Measurements from ENCODE around the gene CERCAM.

CERCAM gene

DNA sequence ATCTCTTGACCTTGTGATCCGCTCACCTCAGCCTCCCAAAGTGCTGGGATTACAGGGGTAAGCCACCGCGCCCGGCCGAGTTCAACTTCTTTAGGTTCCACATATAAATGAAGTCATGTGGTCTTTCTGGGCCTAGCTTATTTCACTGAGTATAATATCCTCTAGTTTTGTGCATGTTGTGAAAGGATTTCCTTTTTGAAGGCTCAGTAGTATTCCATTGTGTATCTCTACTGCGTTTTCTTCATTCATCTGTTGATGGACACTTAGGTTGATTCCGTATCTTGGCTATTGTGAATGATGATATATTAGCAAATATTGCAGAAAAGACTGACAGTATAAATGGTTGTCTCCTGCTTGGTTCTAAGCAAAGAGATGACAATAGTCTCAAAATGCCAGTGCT is 55.2 kb downstream of the CERCAM start:
- Histone ChIP-seq H3K36me3 (replicated peaks; ENCODE audit: insufficient read depth, low read length) (no peaks in the 10 kb centered on the region; the same call in 1 of the 2 replicates), H3K9me3 (replicated peaks; ENCODE audit: insufficient read depth, low read length) (no peaks in the 10 kb centered on the region)
- no peak for TF ChIP-seq EZH2 (optimal IDR thresholded peaks at IDR 0.05; ENCODE audit: low read depth, low read length)
- no peak for TF ChIP-seq EZH2phosphoT487 (IDR thresholded peaks at IDR 0.05; ENCODE audit: low read length)
- TF ChIP-seq, protein P1, sequence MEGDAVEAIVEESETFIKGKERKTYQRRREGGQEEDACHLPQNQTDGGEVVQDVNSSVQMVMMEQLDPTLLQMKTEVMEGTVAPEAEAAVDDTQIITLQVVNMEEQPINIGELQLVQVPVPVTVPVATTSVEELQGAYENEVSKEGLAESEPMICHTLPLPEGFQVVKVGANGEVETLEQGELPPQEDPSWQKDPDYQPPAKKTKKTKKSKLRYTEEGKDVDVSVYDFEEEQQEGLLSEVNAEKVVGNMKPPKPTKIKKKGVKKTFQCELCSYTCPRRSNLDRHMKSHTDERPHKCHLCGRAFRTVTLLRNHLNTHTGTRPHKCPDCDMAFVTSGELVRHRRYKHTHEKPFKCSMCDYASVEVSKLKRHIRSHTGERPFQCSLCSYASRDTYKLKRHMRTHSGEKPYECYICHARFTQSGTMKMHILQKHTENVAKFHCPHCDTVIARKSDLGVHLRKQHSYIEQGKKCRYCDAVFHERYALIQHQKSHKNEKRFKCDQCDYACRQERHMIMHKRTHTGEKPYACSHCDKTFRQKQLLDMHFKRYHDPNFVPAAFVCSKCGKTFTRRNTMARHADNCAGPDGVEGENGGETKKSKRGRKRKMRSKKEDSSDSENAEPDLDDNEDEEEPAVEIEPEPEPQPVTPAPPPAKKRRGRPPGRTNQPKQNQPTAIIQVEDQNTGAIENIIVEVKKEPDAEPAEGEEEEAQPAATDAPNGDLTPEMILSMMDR (IDR thresholded peaks at IDR 0.05; ENCODE audit: low read length): no peak

DNA sequence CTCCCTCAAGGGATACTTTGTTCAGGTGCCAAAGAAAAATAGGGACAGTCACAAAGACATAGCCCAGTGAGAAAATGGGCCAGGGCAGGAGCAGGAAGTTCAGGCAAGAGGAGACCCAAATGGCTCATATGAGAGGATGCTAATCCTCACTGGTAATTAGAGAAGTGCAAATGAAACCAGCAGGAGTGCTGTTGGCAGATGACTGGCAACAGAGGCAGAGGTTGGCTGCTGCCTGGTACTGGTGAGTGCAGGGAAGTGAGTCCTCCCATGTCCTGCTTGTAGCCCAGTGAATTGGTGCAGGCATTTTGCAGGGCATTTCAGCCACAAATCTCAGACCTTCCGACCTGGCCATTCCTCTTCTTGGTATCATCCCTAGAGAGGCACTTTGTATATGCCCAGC is 58.6 kb downstream of the CERCAM start:
- Histone ChIP-seq H4K20me1 (ENCODE audit: insufficient read depth, low read length) (no peaks in the 10 kb centered on the region), H3F3A (ENCODE audit: insufficient read depth, low read length) (no peaks in the 10 kb centered on the region), H2AFZ (ENCODE audit: low read length) (no peak overlapping the region), H3K36me3 (replicated peaks; ENCODE audit: insufficient read depth, low read length) (no peaks in the 10 kb centered on the region; the same call in 1 of the 2 replicates), H3K4me1 (ENCODE audit: low read length) (no peaks in the 10 kb centered on the region), H3K79me2 (ENCODE audit: low read length) (no peaks in the 10 kb centered on the region), H3K9me3 (replicated peaks; ENCODE audit: insufficient read depth, low read length) (no peaks in the 10 kb centered on the region), H3K4me2 (ENCODE audit: low read depth, low read length) (no peak overlapping the region), H3K27me3 (replicated peaks; ENCODE audit: insufficient read depth, low read length) (no peaks in the 10 kb centered on the region), H3K9me2 (replicated peaks; ENCODE audit: insufficient read depth, low read length) (no peaks in the 10 kb centered on the region), H3K27ac (ENCODE audit: low read length) (no peak overlapping the region), H3K4me3 (ENCODE audit: low read length) (no peak overlapping the region), H3K9ac (ENCODE audit: low read length) (no peak overlapping the region)
- TF ChIP-seq EZH2phosphoT487 (IDR thresholded peaks at IDR 0.05; ENCODE audit: low read length): no peak
- no peak for TF ChIP-seq EZH2 (optimal IDR thresholded peaks at IDR 0.05; ENCODE audit: low read depth, low read length)
- TF ChIP-seq, protein P1 (IDR thresholded peaks at IDR 0.05; ENCODE audit: low read length): no peak
- DNase-seq: no peak

More for the DNA sequence above, 55.2 kb downstream of the CERCAM start:
- DNase-seq: no peak
- Histone ChIP-seq H3K27ac (ENCODE audit: low read length) (no peak overlapping the region), H3K4me2 (ENCODE audit: low read depth, low read length) (no peak overlapping the region), H3K9ac (ENCODE audit: low read length) (no peak overlapping the region), H3K79me2 (ENCODE audit: low read length) (no peaks in the 10 kb centered on the region), H2AFZ (ENCODE audit: low read length) (no peak overlapping the region), H3K4me1 (ENCODE audit: low read length) (no peaks in the 10 kb centered on the region), H3K9me2 (replicated peaks; ENCODE audit: insufficient read depth, low read length) (no peaks in the 10 kb centered on the region), H4K20me1 (ENCODE audit: insufficient read depth, low read length) (no peaks in the 10 kb centered on the region), H3K27me3 (replicated peaks; ENCODE audit: insufficient read depth, low read length) (no peaks in the 10 kb centered on the region), H3K4me3 (ENCODE audit: low read length) (no peak overlapping the region), H3F3A (ENCODE audit: insufficient read depth, low read length) (no peaks in the 10 kb centered on the region)

DNA sequence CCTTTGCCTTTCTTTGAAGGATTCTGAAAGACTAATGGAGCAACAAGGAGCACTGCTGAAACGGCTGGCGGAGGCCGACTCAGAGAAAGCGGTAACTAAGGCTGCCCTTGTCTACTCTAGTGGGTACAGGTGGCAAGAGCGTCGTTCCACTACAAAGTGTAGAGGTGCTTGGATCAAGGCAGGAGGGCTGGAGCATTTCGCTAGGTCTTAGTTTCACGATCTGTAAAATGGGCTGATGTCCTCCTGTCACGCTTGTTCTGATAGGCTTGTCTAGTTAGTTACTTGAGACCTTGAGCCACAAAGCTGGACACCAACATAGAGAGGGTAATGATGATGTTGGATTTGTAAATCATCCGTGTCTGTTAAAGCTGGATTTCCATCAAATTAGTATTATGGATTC is 60.9 kb downstream of the CERCAM start:
- no peak overlapping the region for H3K4me3 ChIP-seq (ENCODE audit: low read length)
- no peak overlapping the region for H2AFZ ChIP-seq (ENCODE audit: low read length)
- H3K27ac ChIP-seq (ENCODE audit: low read length): no peak overlapping the region
- no peaks in the 10 kb centered on the region for H4K20me1 ChIP-seq (ENCODE audit: insufficient read depth, low read length)
- no peak for TF ChIP-seq EZH2phosphoT487 (IDR thresholded peaks at IDR 0.05; ENCODE audit: low read length)
- H3F3A ChIP-seq (ENCODE audit: insufficient read depth, low read length): no peaks in the 10 kb centered on the region
- no peaks in the 10 kb centered on the region for H3K9me2 ChIP-seq (replicated peaks; ENCODE audit: insufficient read depth, low read length)
- DNase-seq: no peak
- H3K9ac ChIP-seq (ENCODE audit: low read length): no peak overlapping the region
- no peak overlapping the region for H3K4me2 ChIP-seq (ENCODE audit: low read depth, low read length)
- no peaks in the 10 kb centered on the region for H3K79me2 ChIP-seq (ENCODE audit: low read length)
- no peaks in the 10 kb centered on the region for H3K4me1 ChIP-seq (ENCODE audit: low read length)
- H3K27me3 ChIP-seq (replicated peaks; ENCODE audit: insufficient read depth, low read length): no peaks in the 10 kb centered on the region
- H3K9me3 ChIP-seq (replicated peaks; ENCODE audit: insufficient read depth, low read length): no peaks in the 10 kb centered on the region
- H3K36me3 ChIP-seq (replicated peaks; ENCODE audit: insufficient read depth, low read length): no peaks in the 10 kb centered on the region

DNA sequence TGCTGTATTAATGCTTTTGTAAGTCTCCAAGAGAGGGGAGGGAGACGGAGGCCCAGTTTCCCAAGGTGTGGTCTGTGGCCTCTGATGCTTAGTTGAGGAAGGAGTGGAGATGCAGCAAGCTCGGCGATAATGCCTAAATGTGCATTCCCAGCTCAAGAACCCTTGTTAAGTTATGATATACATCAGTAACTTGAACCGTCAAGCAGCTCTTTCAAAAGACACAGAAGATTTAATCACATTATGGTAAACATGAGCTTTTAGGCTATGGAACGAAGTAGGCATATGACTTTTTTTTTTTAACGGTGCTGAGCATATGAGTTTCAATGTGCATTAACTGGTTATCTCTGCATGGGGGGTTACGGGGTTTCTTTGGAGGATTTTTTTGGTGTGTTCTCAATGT is 61.5 kb downstream of the CERCAM start:
- H3K9me3 ChIP-seq (replicated peaks; ENCODE audit: insufficient read depth, low read length): no peaks in the 10 kb centered on the region
- no peak for DNase-seq
- H3K9me2 ChIP-seq (replicated peaks; ENCODE audit: insufficient read depth, low read length): no peaks in the 10 kb centered on the region
- no peaks in the 10 kb centered on the region for H3K79me2 ChIP-seq (ENCODE audit: low read length)
- TF ChIP-seq EZH2 (optimal IDR thresholded peaks at IDR 0.05; ENCODE audit: low read depth, low read length) (no peak), EZH2phosphoT487 (IDR thresholded peaks at IDR 0.05; ENCODE audit: low read length) (no peak)
- TF ChIP-seq, protein P1 (IDR thresholded peaks at IDR 0.05; ENCODE audit: low read length): no peak
- H2AFZ ChIP-seq (ENCODE audit: low read length): no peak overlapping the region
- no peaks in the 10 kb centered on the region for H4K20me1 ChIP-seq (ENCODE audit: insufficient read depth, low read length)
- no peak overlapping the region for H3K27ac ChIP-seq (ENCODE audit: low read length)
- H3K4me2 ChIP-seq (ENCODE audit: low read depth, low read length): no peak overlapping the region
- H3K9ac ChIP-seq (ENCODE audit: low read length): no peak overlapping the region
- no peaks in the 10 kb centered on the region for H3K36me3 ChIP-seq (replicated peaks; ENCODE audit: insufficient read depth, low read length)
- H3K27me3 ChIP-seq (replicated peaks; ENCODE audit: insufficient read depth, low read length): no peaks in the 10 kb centered on the region
- H3K4me1 ChIP-seq (ENCODE audit: low read length): no peaks in the 10 kb centered on the region
- no peaks in the 10 kb centered on the region for H3F3A ChIP-seq (ENCODE audit: insufficient read depth, low read length)
- H3K4me3 ChIP-seq (ENCODE audit: low read length): no peak overlapping the region

All from MM.1S (cell line).